Effector memory CD8-positive, alpha-beta T cell (primary cell): ENCODE data around the gene YWHAE.

Source experiments
- ATAC-seq: fragments of 150-1000 bp; cut with Tn5 transposase; replicated peaks from 2 replicates; pipeline ENCODE4 v1.10.0; 2021; ENCODE audit warnings: mild to moderate bottlenecking, moderate library complexity
- DNase-seq, 3 experiments: peaks; one replicate each; pipeline ENCODE4 v3.0.0; 2021
- H3K27ac Mint-ChIP-seq, 2 donors: one replicate each; pipeline ENCODE4 v1.8.0; 2022; ENCODE audit warnings: mild to moderate bottlenecking in 2 of 2, mixed read lengths in 2 of 2, moderate library complexity in 2 of 2
- H3K27me3 Mint-ChIP-seq, 2 donors: one replicate each; pipeline ENCODE4 v1.8.0; 2022; ENCODE audit warnings: mixed read lengths in 2 of 2
- H3K36me3 Mint-ChIP-seq: one replicate; pipeline ENCODE4 v1.8.0; 2022; ENCODE audit warnings: mild to moderate bottlenecking, moderate library complexity, mixed read lengths; ENCODE audit not compliant: insufficient read depth
- H3K4me1 Mint-ChIP-seq, 2 donors: one replicate each; pipeline ENCODE4 v1.8.0; 2022; ENCODE audit warnings: low read depth in 2 of 2, mixed read lengths in 2 of 2
- H3K4me3 Mint-ChIP-seq, 2 donors: one replicate each; pipeline ENCODE4 v1.8.0; 2022; ENCODE audit warnings: mild to moderate bottlenecking in 2 of 2, mixed read lengths in 2 of 2, moderate library complexity in 2 of 2
- H3K9me3 Mint-ChIP-seq, 2 donors: one replicate each; pipeline ENCODE4 v1.8.0; 2022; ENCODE audit warnings: mixed read lengths in 2 of 2

Gene YWHAE

DNA sequence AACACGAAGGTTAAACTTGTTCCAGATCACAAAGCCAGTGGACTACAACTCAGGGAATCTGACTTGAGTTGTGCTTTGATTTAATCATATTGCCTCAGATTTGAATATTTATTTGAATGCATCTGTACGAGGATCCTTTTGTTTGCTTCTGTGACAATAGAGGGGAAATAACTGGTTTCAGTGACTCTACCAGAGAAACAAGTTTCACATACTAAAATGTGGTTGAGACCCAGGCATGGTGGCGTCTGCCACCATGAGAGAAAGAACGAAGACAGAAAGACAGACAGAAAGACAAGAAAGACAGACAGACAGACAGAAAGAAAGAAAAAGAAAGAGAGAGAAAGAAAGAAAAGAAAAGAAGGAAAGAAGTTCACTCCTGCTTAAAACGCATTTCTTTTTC lies 24.0 kb downstream of the YWHAE start:
- no peak for DNase-seq
- H3K4me3 Mint-ChIP-seq, result peak overlapping the region; percentile 36 to 65
- no peaks in the 10 kb centered on the region for H3K27me3 Mint-ChIP-seq
- peak overlapping the region; percentile 0 to 40 for H3K27ac Mint-ChIP-seq
- H3K9me3 Mint-ChIP-seq, result no peaks in the 10 kb centered on the region
- H3K4me1 Mint-ChIP-seq, result peaks cover 65 to 80% of the 10 kb centered on the region in 2 donors
- ATAC-seq, result peak; percentile 20
- peaks cover 30% of the 10 kb centered on the region for H3K36me3 Mint-ChIP-seq

DNA sequence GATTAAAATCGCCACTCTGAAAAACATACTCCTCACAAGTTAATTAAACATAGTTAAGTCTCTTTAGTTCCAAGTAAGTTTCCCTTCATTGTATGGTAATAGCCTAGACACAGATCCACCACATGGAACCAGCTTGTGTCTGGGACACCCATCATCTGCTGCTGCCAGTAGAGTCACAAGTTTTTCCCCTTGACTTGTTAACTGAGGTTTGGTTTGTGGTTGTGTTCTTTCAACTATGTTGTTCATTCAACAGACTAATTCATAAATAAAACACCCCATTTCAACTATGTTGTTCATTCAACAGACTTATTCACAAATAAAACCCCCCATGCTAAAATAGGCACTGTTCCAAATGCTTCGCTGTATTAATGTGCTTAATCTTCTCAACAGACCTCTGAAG lies 24.4 kb downstream of the YWHAE start:
- peak; percentile 76 for ATAC-seq
- no peaks in the 10 kb centered on the region for H3K9me3 Mint-ChIP-seq
- DNase-seq, result peak in 1 of 3 experiments; percentile 20
- peak overlapping the region; percentile 36 to 65 for H3K4me3 Mint-ChIP-seq
- H3K27me3 Mint-ChIP-seq, result no peaks in the 10 kb centered on the region
- peaks cover 35% of the 10 kb centered on the region for H3K36me3 Mint-ChIP-seq
- H3K27ac Mint-ChIP-seq, result peak overlapping the region; percentile 40 to 82
- H3K4me1 Mint-ChIP-seq, result peaks cover 65 to 79% of the 10 kb centered on the region in 2 donors

DNA sequence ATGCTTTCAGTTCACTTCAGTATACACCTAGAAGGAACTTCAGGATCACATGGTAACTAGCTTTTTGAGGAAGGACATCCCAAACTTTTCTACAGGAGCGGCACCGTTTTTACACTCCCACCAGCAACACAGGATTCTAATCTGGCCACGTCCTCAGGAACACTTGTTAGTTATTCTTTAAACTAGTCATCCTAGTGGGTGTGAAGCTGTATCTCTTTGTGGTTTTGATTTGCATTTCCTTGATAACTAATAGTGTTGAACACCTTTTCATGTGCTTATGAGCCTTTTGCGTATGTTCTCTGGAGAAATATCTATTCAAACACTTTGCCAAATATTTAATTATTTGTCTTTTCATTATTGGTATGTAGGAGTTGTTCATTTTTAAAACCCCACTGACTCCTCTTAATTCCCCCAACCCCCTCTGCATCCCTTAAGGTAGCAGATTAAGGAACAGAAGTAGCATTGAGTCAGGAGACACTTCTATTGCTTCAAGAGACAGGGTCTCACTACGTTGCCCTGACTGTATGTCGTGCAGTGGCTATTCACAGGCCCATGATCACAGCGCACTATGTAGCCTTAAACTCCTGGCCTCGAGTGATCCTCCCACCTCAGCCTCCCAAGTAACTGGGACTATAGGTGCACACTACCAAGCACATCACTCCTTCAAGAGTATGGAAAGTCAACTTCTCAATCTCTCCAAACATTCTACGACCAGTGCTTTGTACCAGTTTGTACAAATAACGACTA lies 25.4 kb downstream of the YWHAE start:
- ATAC-seq (peak; percentile 66), DNase-seq (no peak)
- Mint-ChIP-seq H3K27ac (peak overlapping the region; percentile 40 to 82), H3K4me1 (peaks cover 60 to 70% of the 10 kb centered on the region in 2 donors), H3K9me3 (no peaks in the 10 kb centered on the region), H3K4me3 (peak overlapping the region; percentile 36 to 65), H3K36me3 (peaks cover 37% of the 10 kb centered on the region), H3K27me3 (no peaks in the 10 kb centered on the region)

DNA sequence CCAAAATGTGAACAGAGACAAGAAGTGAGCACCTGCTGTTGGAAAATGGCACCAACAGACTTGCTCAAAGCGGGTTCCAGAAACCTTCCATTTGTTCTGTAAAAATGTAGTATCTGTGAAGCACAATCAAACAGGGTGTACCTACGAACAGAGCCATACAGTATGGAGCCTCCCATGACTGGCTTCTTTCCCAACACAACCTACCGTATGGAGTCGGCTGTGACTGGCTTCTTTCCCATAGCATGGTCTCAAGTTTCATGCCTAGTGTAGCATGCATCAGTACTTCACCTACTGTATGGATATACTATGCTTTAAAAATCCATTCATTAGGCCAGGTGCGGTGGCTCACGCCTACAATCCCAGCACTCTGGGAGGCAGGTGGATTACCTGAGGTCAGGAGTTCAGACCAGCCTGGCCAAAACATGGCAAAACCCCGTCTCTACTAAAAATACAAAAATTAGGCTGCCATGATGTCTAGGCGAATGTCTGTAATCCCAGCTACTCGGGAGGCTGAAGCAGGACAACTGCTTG lies 26.2 kb downstream of the YWHAE start:
- H3K27ac Mint-ChIP-seq, result no peak overlapping the region

DNA sequence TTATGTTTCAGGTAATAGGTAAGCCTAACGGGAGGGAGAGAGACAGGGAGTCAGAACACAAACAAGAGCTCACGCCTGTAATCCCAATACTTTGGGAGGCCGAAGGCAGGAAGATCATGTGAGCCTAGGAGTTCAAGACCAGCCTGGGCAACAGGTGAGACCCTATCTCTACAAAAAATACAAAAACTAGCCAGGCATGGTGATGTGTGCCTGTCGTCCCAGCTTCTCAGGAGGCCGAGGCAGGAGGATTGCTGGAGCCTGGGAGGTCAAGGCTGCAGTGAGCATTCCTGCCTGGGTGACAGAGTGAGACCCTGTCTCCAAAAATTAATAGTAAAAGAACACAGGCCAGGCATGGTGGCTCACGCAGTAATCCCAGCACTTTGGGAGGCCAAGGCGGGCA lies 27.4 kb downstream of the YWHAE start:
- H3K4me3 Mint-ChIP-seq, result no peak overlapping the region
- H3K27me3 Mint-ChIP-seq, result no peaks in the 10 kb centered on the region
- H3K4me1 Mint-ChIP-seq, result peaks cover 58 to 62% of the 10 kb centered on the region in 2 donors
- no peak for DNase-seq
- H3K36me3 Mint-ChIP-seq, result peaks cover 44% of the 10 kb centered on the region
- ATAC-seq, result no peak
- H3K27ac Mint-ChIP-seq, result peak overlapping the region; percentile 17 to 49
- no peaks in the 10 kb centered on the region for H3K9me3 Mint-ChIP-seq

More for the DNA sequence above, 26.2 kb downstream of the YWHAE start:
- no peak for ATAC-seq
- peaks cover 59 to 66% of the 10 kb centered on the region in 2 donors for H3K4me1 Mint-ChIP-seq
- H3K4me3 Mint-ChIP-seq, result peak overlapping the region; percentile 36 to 65
- H3K27me3 Mint-ChIP-seq, result no peaks in the 10 kb centered on the region
- no peaks in the 10 kb centered on the region for H3K9me3 Mint-ChIP-seq
- H3K36me3 Mint-ChIP-seq, result peaks cover 40% of the 10 kb centered on the region
- no peak for DNase-seq

DNA sequence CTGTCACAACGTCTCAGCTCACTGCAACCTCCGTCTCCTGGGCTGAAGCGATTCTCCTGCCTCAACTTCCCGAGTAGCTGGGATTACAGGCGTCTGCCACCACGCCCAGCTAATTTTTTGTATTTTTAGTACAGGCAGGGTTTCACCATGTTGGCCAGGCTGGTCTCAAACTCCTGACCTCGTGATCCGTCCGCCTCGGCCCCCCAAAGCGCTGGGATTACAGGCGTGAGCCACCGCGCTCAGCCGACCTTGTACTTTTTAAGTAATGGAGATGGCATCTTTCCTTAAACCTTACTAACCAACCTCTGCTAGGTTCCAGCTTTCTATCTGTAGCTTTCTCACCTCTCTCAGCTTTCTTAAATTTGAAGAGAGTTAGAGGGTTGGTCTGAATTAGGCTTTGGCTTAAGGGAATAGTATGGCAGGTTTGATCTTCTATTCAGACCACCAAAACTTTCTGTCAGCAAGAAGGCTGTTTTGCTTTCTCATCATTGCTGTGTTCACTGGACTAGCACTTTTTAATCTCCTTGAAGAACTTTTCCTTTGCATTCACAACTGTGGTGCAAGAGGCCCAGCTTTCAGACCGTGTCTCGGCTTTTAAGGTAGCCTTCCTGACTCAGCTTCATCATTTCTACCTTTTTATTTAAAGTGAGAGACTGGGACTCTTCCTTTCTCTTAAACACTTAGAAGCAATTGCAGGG lies 28.0 kb downstream of the YWHAE start:
- Mint-ChIP-seq H3K36me3 (peaks cover 48% of the 10 kb centered on the region), H3K27ac (peak overlapping the region in 1 of 2 donors; percentile 49), H3K4me1 (peaks cover 58 to 62% of the 10 kb centered on the region in 2 donors), H3K9me3 (no peaks in the 10 kb centered on the region), H3K27me3 (no peaks in the 10 kb centered on the region), H3K4me3 (no peak overlapping the region)
- no peak for ATAC-seq
- no peak for DNase-seq

DNA sequence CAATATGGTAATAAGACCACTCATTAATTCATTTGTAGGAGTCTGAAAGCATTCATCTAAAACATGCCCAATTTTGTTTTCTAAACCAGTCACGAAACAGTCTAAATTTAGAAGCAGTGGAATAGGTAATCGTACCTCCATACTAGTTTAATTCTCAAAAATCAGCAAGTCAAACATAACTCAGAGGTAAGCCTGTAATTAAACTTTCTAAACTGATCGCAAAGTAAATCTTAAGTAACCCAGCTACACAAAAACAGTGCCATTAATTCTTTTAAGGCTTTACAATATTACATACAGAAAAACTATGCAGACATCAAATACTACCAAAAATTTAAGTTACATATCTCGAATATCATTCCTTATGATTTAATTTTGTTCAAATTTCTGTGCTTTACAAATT lies 31.4 kb downstream of the YWHAE start:
- Mint-ChIP-seq H3K4me3 (no peak overlapping the region), H3K36me3 (peaks cover 62% of the 10 kb centered on the region), H3K27ac (peak overlapping the region in 1 of 2 donors; percentile 50), H3K27me3 (no peaks in the 10 kb centered on the region), H3K4me1 (peaks cover 35 to 39% of the 10 kb centered on the region in 2 donors), H3K9me3 (no peaks in the 10 kb centered on the region)
- no peak for DNase-seq
- ATAC-seq, result no peak

DNA sequence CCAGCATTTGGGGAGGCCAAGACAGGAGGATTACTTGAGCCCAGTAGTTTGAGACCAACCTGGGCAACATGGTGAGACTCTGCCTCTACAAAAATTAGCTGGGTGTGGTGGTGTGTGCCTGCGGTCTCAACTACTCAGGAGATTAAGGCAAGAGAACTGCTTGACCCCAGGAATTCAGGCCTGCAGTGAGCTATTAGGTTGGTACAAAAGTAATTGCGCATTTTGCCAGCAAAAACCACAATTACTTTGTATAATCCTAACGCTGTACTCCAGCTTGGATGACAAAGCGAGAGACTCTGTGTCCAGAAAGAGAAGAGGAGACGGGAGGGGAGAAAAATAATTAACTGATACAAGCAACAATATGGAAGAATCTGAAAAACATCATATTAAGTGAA lies 32.7 kb downstream of the YWHAE start:
- Mint-ChIP-seq H3K4me3 (no peak overlapping the region), H3K4me1 (peaks cover 40 to 41% of the 10 kb centered on the region in 2 donors), H3K27me3 (no peaks in the 10 kb centered on the region), H3K27ac (peak overlapping the region; percentile 50 to 79), H3K36me3 (peaks cover 57% of the 10 kb centered on the region), H3K9me3 (no peaks in the 10 kb centered on the region)
- DNase-seq, result no peak
- no peak for ATAC-seq

DNA sequence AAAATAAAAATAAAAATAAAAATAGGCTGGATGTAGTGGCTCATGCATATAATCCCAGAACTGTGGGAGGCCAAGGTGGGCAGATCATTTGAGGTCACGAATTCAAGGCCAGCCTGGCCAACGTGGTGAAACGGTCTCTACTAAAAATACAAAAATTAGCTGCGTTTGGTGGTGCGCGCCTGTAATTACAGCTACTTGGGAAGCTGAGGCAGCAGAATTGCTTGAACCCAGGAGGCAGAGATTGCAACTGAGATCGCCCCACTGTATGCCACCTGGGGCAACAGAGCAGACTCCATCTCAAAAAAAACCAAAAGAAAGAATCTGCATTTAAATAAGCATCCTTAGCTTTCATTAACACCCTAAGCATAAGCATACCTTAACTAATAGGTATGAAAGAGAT lies 33.8 kb downstream of the YWHAE start:
- peaks cover 42 to 44% of the 10 kb centered on the region in 2 donors for H3K4me1 Mint-ChIP-seq

DNA sequence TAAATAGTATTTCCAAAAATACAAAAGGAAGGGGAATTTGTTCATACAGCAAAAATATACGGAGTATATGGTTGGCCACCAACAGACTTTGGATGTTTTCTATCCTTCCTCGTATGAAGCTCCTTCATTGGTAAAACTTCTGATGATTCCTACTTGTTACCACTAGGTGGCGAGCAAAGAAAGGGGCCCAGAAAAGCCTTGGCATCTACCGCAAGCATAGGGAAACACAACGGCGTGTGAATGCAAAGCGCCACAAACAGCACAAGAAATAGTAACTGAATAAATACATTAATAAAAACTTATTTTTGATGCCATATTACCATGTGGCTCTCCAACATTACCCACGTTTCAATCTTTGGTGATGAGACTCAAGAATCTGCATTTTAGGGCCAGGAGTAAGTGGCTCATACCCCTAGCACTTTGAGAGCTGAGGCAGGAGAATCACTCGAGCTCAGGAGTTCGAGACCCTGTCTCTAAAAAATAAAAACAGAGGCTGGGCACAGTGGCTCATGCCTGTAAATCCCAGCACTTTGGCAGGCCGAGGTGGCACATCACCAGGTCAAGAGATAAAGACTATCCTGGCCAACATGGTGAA lies 34.5 kb downstream of the YWHAE start:
- peak overlapping the region; percentile 66 to 77 for H3K27ac Mint-ChIP-seq
- H3K36me3 Mint-ChIP-seq, result peaks cover 56% of the 10 kb centered on the region
- ATAC-seq (peak; percentile 75), DNase-seq (peak; percentile 50 to 59 (median 55))
- peaks cover 43 to 44% of the 10 kb centered on the region in 2 donors for H3K4me1 Mint-ChIP-seq
- H3K27me3 Mint-ChIP-seq, result no peaks in the 10 kb centered on the region
- peak overlapping the region in 1 of 2 donors; percentile 41 for H3K4me3 Mint-ChIP-seq
- H3K9me3 Mint-ChIP-seq, result no peaks in the 10 kb centered on the region

More for the DNA sequence above, 33.8 kb downstream of the YWHAE start:
- Mint-ChIP-seq H3K36me3 (peaks cover 56% of the 10 kb centered on the region), H3K27ac (no peak overlapping the region), H3K4me3 (no peak overlapping the region), H3K9me3 (no peaks in the 10 kb centered on the region), H3K27me3 (no peaks in the 10 kb centered on the region)
- DNase-seq (no peak), ATAC-seq (no peak)

DNA sequence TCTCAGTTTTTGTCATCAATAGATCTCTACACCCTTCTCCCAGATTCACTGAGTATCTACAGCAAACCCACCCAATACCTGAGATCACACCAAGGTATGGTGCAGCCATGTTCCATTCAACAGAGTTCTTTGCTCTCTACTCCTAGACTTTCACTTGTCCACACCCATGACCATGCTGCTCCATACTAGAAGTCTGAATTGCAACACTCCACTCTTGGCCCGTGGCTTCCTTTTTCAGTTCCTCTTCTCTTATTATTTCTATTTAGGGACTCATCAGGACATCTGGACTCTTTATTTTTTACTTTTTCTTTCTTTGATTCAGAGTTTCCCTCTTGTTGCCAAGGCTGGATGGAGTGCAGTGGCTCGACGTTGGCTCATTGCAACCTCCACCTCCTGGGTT lies 37.1 kb downstream of the YWHAE start:
- no peaks in the 10 kb centered on the region for H3K9me3 Mint-ChIP-seq
- peak overlapping the region; percentile 20 to 34 for H3K4me3 Mint-ChIP-seq
- ATAC-seq, result peak; percentile 5
- H3K27ac Mint-ChIP-seq, result peak overlapping the region; percentile 32 to 84
- no peak for DNase-seq
- no peaks in the 10 kb centered on the region for H3K27me3 Mint-ChIP-seq
- H3K4me1 Mint-ChIP-seq, result peaks cover 37 to 46% of the 10 kb centered on the region in 2 donors
- peaks cover 68% of the 10 kb centered on the region for H3K36me3 Mint-ChIP-seq

DNA sequence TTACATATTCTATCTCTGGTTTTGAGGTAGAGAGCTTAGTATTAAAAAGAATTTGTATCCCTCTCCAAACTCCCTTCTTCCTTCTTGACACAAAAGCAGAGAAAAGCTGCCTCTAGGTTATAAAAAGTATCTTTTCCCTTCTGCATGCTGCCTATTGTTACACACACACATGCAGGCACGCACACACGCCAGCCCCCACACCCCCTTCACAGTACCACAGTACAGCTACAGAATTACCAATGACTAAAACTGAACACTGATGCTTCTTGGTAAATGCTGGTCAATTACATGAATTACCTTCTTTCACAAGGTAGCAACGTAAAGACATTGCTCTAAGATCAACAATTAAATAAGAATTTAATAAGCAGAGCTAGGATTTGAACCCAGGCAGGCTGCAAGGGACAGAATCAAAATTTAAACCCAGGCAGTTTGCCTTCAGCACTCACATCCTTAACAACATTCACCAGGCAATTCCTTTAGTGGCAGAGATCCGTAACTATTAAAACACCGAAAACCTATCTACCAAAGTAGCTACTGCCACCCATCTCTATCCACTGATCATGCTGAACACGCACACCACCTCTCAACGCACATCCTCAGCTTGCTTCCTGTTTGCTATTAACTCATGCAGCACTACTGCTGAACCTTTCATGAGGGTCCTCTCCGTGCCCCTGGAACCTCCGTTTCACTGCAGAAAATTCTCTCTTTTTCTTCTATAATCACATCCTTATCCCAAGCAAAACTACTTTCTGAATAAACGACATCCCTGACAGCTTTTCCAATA lies 37.8 kb downstream of the YWHAE start:
- no peaks in the 10 kb centered on the region for H3K9me3 Mint-ChIP-seq
- ATAC-seq (peak; percentile 73), DNase-seq (peak in 1 of 3 experiments; percentile 13)
- peak overlapping the region; percentile 20 to 34 for H3K4me3 Mint-ChIP-seq
- peaks cover 71% of the 10 kb centered on the region for H3K36me3 Mint-ChIP-seq
- peak overlapping the region; percentile 32 to 84 for H3K27ac Mint-ChIP-seq
- H3K27me3 Mint-ChIP-seq, result no peaks in the 10 kb centered on the region
- peaks cover 30 to 38% of the 10 kb centered on the region in 2 donors for H3K4me1 Mint-ChIP-seq

DNA sequence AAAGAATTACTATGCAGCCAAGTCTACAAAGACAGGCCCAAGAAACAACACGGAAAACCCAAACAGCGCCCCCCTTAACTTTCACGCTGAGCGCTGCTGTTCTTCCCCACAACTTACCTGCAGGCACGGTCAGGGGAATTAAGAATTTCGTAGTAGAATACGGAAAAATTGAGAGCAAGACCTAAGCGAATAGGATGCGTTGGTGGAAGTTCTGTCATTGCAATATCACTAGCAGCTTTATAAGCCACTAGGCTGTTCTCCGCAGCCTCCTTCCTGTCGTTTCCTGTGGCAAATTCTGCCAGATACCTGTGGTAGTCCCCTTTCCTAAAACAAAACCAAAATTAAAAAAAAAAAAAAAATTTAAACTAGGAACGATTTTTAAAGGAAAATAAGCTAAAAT lies 39.0 kb downstream of the YWHAE start:
- Mint-ChIP-seq H3K27me3 (no peaks in the 10 kb centered on the region), H3K9me3 (no peaks in the 10 kb centered on the region), H3K36me3 (peaks cover 76% of the 10 kb centered on the region), H3K4me1 (peaks cover 26 to 37% of the 10 kb centered on the region in 2 donors), H3K27ac (peak overlapping the region; percentile 59 to 91), H3K4me3 (peak overlapping the region; percentile 48 to 58)
- peak; percentile 24 for ATAC-seq
- no peak for DNase-seq
